Ovary (tissue), 9 donors: ENCODE data around the gene CCDC12. TPM values are rescaled to one million over a fixed set of nuclear protein-coding genes. Genes with fewer than 3 reads are reported as not detected.

Experiments
- DNase-seq, 5 donors: peaks; one replicate each; pipeline ENCODE4 v3.0.0-alpha.2; 2019 to 2020
- H3K27ac ChIP-seq, 2 donors: fragments of 200-600 bp; one replicate each; pipeline versions ENCODE4 v1.5.1 to v1.8.0; 2019 to 2022
- H3K27me3 ChIP-seq: fragments of 200-600 bp; one replicate; pipeline ENCODE4 v1.8.0; 2022
- H3K36me3 ChIP-seq: fragments of 200-600 bp; sonication (generic); one replicate; pipeline ENCODE4 v1.5.1; 2019
- H3K4me1 ChIP-seq: one replicate; pipeline ENCODE4 v1.8.1; 2013; ENCODE audit warnings: mild to moderate bottlenecking, moderate library complexity; ENCODE audit not compliant: insufficient read depth
- H3K4me3 ChIP-seq: fragments of 200-600 bp; sonication (generic); one replicate; pipeline ENCODE4 v1.5.1; 2017
- H3K9me3 ChIP-seq, 2 donors: fragments of 200-600 bp in 1 of 2; sonication (generic) in 1 of 2; one replicate each; pipeline versions ENCODE4 v1.5.1 to v1.8.1; 2013 to 2019; ENCODE audit warnings: mild to moderate bottlenecking in 1 of 2, moderate library complexity in 1 of 2
- EP300 ChIP-seq: sonication (generic); formaldehyde crosslinking; IDR thresholded peaks from one replicate; pipeline ENCODE4 v1.6.1; 2017; ENCODE audit warnings: antibody characterized with exemption
- POLR2A ChIP-seq: fragments of 450-650 bp; IDR thresholded peaks from one replicate; pipeline ENCODE4 v1.6.1; 2017; ENCODE audit warnings: antibody characterized with exemption, mild to moderate bottlenecking, moderate library complexity
- WGBS, 3 donors: extraction: QIAGEN DNeasy Blood & Tissue Kit in 1 of 3; methylation state at CpG; one replicate each; pipeline versions ENCODE4 v1.1.5 to v1.1.7; 2013 to 2017; 5-methylcytosine and 5-hydroxymethylcytosine counted together
- intact Hi-C, 4 donors: fragments of 100-400 bp; cut with DNase I; formaldehyde crosslinking; loops; one replicate each; pipeline versions ENCODE4 v1.11.0 to v1.15.1; 2022 to 2023
- polyA plus RNA-seq, 2 donors: library from polyadenylated mRNA; stranded (reverse); fragments of 200-250 nt in 1 of 2; fragments of 350-450 nt in 1 of 2; fragmentation: Illumina TruSeq in 1 of 2; extraction: RNeasy Lipid Tissue Mini Kit (QIAGEN cat#74804) in 1 of 2; gene quantifications; one replicate each; pipeline ENCODE4 v1.2.3, GENCODE V29; 2013 to 2014
- total RNA-seq, 7 donors: library from RNA; depleted of rRNA in 2 of 7; stranded (reverse); fragments of >200 nt in 2 of 7; fragmentation: NEBNext Ultra II Directional in 3 of 7; extraction: Animal tissue kit (Norgen Biotek cat#: 25700) in 3 of 7; gene quantifications; one replicate each; pipeline versions ENCODE4 v1.1.0 to v1.2.4, GENCODE V29; 2016 to 2023
- TF ChIP-seq, protein P1 (sequence below), 3 donors: fragments of 450-650 bp in 2 of 3; fragments of 200-600 bp in 1 of 3; IDR thresholded peaks; one replicate each; pipeline versions ENCODE4 v1.5.1 to v1.8.0; 2016 to 2022; ENCODE audit warnings: antibody characterized with exemption in 3 of 3, mild to moderate bottlenecking in 1 of 3
- donor health status: DM: no; HTN: no; CAD: no; lungs with moderate emphysema.
- donor health status: DM: no; HTN: no; CAD: no.
- donor health status: Bipolar disorder and iron deficiency.
- donor health status: DM: yes; HTN: yes; CAD: no.
- donor health status: DM: no; HTN: no; CAD: no.
- donor health status: DM: yes; HTN: yes; CAD: no.

Gene CCDC12
- total and polyA plus RNA-seq, 9 donors, result 32.2 to 66.7 (median 42.3) TPM

DNA sequence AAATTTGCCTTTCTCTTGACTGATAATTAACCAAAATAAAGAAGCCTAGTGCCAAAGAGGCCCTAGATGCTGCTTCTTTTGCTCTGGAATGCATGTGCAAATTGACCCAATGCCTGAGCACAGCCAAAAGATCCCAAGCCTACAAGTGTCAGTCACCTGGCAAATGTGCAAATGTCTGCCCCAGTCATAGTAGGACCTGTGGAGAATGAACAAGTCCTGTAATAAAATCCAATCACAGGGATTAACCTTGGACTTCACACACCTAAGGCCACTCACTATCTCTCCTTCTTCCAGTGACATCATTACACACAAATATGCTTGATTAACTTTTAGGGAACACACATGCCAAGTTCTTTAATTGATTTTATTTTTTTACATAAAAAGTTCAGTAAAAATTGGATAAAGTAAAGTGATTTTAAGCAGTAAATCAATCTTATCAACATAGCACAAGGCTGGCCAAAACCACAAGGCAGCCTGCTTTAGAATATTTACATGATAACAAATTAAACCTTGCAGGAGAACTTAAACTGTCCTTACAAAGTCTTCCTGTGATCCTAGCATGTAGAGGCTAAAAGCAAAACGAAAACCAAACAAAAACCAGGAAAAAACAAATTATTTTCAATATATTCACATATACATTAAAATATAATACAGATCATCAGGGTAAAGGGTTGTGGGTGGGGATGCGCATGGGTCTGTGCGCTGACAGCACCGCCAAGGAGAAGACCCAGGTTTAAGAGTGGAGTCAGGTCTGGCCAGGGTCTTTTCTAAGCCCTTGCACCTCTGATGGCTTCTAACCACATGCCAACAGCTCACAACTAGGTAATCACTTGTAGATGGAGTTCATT lies 39.8 kb upstream of the CCDC12 start:
- no peaks in the 10 kb centered on the region for H3K4me1 ChIP-seq
- no peak for DNase-seq
- no peak overlapping the region for H3K4me3 ChIP-seq
- H3K9me3 ChIP-seq, result no peaks in the 10 kb centered on the region
- intact Hi-C loops, result loop anchor here in 2 of 4 donors (10.0 kb wide), 1 partner anchor 148 kb away; the partner anchor contains the start of gene SETD2 (in 2 of the 2)
- no peaks in the 10 kb centered on the region for H3K36me3 ChIP-seq
- 74 to 76% (median 75%) methylated on average over 4 of the region's 4 CpGs for WGBS, 3 donors
- H3K27ac ChIP-seq, result no peak overlapping the region
- TF ChIP-seq, protein P1, sequence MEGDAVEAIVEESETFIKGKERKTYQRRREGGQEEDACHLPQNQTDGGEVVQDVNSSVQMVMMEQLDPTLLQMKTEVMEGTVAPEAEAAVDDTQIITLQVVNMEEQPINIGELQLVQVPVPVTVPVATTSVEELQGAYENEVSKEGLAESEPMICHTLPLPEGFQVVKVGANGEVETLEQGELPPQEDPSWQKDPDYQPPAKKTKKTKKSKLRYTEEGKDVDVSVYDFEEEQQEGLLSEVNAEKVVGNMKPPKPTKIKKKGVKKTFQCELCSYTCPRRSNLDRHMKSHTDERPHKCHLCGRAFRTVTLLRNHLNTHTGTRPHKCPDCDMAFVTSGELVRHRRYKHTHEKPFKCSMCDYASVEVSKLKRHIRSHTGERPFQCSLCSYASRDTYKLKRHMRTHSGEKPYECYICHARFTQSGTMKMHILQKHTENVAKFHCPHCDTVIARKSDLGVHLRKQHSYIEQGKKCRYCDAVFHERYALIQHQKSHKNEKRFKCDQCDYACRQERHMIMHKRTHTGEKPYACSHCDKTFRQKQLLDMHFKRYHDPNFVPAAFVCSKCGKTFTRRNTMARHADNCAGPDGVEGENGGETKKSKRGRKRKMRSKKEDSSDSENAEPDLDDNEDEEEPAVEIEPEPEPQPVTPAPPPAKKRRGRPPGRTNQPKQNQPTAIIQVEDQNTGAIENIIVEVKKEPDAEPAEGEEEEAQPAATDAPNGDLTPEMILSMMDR (IDR thresholded peaks at IDR 0.05), result no peak
- TF ChIP-seq POLR2A (no peak), EP300 (no peak)
- no peaks in the 10 kb centered on the region for H3K27me3 ChIP-seq

DNA sequence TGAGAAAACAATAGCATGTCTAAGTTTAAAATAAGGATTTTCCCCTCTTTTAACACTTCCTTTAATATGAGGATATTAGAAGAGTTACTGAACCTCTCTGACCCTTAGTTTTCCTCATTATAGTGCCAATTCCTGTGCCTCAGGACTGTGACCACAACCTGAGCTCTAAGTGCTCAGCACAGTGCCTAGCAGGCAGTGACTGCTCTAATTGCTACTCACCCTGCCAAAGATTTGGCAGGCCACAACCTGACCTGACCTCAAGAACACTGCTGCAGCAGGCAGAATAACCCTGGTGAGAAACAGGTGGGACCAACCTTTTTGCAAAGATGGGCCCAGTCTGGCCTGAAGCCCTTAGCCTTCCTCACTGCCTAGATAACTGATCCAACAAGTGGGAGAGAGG lies 38.6 kb upstream of the CCDC12 start:
- Histone ChIP-seq H3K4me3 (no peak overlapping the region), H3K27me3 (no peaks in the 10 kb centered on the region), H3K9me3 (no peaks in the 10 kb centered on the region), H3K36me3 (no peaks in the 10 kb centered on the region), H3K27ac (no peak overlapping the region), H3K4me1 (no peaks in the 10 kb centered on the region)
- TF ChIP-seq POLR2A, result no peak
- TF ChIP-seq EP300, result no peak
- TF ChIP-seq, protein P1 (IDR thresholded peaks at IDR 0.05), result no peak
- intact Hi-C loops, result loop anchor here in 2 of 4 donors (10.0 kb wide), 1 partner anchor 150 kb away; the partner anchor contains the start of gene SETD2 (in 2 of the 2)
- DNase-seq, result no peak

DNA sequence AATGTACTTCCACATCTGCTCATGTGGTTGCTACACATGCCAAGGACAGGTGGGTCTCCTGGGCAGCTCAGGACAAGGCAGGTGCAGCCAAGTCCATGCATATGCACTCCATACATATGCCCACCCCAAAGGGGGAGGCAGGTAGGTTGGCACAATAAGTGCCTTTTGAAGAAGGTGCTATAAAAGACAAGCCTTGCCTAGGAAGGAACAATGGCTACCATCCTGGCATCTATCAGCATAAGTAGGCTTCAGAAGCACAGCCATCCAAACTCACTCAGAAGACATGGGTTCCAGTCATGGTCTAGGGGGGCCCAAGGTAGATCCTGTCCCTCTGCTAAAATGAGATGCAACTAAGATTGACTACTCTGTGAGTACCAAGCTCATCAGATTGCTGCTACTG lies 37.5 kb upstream of the CCDC12 start:
- intact Hi-C loops, result loop anchor here in 2 of 4 donors (10.0 kb wide), 1 partner anchor 151 kb away; the partner anchor contains the start of gene SETD2 (in 2 of the 2)
- H3K27ac ChIP-seq, result no peak overlapping the region
- DNase-seq, result no peak
- H3K27me3 ChIP-seq, result no peaks in the 10 kb centered on the region
- H3K4me3 ChIP-seq, result no peak overlapping the region
- H3K9me3 ChIP-seq, result no peaks in the 10 kb centered on the region
- peaks cover 4% of the 10 kb centered on the region for H3K4me1 ChIP-seq
- TF ChIP-seq, protein P1 (IDR thresholded peaks at IDR 0.05), result no peak
- no peak for TF ChIP-seq POLR2A
- TF ChIP-seq EP300, result no peak
- no peaks in the 10 kb centered on the region for H3K36me3 ChIP-seq

DNA sequence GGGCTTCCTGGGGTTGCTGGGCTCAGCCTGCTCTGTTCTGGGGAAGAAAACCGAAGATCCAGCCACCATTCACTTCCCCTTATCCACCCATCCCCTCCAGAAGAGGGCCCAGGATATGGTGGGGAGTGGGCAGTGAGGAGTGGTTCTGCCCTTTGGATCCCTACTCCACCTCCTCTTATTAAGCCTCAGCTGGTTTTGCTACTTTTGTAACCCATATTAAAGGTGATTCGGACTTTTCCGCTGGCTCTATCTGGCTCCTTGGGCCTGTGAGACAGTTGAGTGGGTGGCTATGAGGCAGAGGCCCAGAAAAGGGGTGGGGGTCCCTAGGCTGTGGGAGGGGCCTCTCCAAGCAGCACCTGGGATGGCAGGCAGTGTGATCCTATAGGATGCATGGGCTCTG lies 36.7 kb upstream of the CCDC12 start:
- Histone ChIP-seq H3K36me3 (no peaks in the 10 kb centered on the region), H3K4me3 (no peak overlapping the region), H3K4me1 (peaks cover 4% of the 10 kb centered on the region), H3K9me3 (no peaks in the 10 kb centered on the region), H3K27ac (no peak overlapping the region), H3K27me3 (no peaks in the 10 kb centered on the region)
- no peak for DNase-seq
- TF ChIP-seq POLR2A, result no peak
- no peak for TF ChIP-seq EP300
- TF ChIP-seq, protein P1 (IDR thresholded peaks at IDR 0.05), result no peak
- intact Hi-C loops, result loop anchor here in 2 of 4 donors (10.0 kb wide), 1 partner anchor 152 kb away; the partner anchor contains the start of gene SETD2 (in 2 of the 2)
- WGBS, 3 donors, result 92 to 93% (median 93%) methylated on average over 3 of the region's 3 CpGs
